Activated CD4-positive, alpha-beta T cell treated with anti-CD3 and anti-CD28 coated beads for 24 hours (primary cell): ENCODE results near the gene CWH43.
"Not testable (repeated sequence)": the region's sequence is repeated elsewhere in the genome, so short reads cannot be mapped to it uniquely, and the experiment has no call there.

ENCODE experiments used
- DNase-seq, 2 donors: peaks; one replicate each; pipeline ENCODE4 v3.0.0-alpha.2; 2020; ENCODE audit warnings: low read depth in 2 of 2

Gene CWH43

DNA sequence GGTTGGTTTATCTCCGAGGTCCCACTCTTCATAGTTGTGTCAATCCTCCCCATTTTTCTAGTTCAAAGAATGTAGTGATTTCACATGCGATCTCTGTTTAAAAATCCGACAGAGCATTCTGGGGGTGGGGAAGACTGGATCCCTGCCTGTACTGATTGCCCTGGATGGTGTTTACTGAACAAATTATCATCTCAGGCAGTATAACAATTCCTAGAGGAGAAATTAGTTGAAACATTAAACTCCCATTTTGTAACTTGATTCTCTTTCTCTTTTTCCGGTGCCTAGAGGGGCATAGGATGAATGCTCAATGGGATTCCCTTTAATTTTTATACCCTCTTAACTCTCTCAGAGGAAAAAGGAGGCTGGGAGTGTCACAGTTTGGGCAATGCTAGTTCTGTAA, 10.0 kb upstream of the CWH43 start:
- no peak for DNase-seq

- no peak for DNase-seq
Measured at GRCh38 chr4:48979914-48980579, 6.0 kb upstream of the CWH43 start.

DNA sequence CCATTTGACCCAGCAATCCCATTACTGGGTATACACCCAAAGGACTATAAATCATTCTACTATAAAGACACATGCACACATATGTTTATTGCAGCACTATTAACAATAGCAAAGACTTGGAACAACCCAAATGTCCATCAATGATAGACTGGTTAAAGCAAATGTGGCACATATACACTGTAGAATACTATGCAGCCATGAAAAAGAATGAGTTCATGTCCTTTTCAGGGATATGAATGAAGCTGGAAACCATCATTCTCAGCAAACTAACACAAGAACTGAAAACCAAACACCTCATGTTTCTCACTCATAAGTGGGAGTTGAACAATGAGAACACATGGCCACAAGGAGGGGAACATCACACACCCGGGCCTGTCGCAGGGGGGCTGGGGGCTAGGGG, 2.1 kb upstream of the CWH43 start:
- not testable (repeated sequence) for DNase-seq

GRCh38 chr4:48985602-48985975, 486 bp upstream of the CWH43 start:
- DNase-seq, result no peak

DNA sequence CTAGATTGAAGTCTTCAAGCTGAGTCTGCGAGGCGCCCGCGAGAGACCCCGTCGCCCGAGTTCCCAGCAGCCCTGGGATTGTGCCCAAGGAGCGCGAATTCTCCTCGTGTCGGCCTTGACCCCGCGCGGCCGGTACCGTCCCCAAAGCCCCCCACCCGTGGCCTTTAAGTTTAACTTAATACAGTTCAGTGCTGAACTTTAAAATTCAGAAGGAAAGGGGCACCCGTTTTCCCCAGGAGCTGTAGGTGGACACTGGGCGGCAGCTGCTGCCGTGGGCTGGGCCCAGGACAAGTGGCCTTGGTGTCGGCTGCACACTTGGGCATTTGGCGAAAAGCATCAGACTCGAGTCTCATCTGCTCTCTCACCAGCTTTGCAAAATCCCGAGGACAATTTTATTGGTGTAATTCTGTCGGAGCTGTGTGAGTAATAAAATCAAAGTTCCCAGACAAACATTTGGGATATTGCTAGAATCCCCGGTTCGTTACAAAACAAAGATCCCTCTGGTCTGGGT, 634 bp downstream of the CWH43 start:
- DNase-seq, result no peak

- no peak for DNase-seq
Measured at GRCh38 chr4:48989461-48990203, 3.6 kb downstream of the CWH43 start.

DNA sequence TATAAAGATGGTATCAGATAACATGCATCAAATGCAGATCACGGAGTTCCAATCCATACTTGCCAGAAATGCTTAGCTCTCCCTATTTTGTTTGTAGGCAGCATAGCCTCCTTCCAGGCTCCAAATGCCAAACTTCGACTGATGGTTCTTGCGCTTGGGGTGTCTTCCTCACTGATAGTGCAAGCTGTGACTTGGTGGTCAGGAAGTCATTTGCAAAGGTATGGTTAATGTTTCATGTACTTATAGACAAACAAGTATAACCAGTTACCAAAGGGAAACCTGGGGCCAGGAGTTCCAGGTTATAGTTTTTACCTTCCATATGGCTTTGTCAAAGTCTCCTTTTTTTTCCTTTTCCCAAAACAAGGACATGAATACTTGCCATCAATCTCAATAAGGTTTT, 5.3 kb downstream of the CWH43 start:
- DNase-seq, result no peak

- no peak for DNase-seq
Measured at GRCh38 chr4:48997962-48998361, 11.9 kb downstream of the CWH43 start.

DNA sequence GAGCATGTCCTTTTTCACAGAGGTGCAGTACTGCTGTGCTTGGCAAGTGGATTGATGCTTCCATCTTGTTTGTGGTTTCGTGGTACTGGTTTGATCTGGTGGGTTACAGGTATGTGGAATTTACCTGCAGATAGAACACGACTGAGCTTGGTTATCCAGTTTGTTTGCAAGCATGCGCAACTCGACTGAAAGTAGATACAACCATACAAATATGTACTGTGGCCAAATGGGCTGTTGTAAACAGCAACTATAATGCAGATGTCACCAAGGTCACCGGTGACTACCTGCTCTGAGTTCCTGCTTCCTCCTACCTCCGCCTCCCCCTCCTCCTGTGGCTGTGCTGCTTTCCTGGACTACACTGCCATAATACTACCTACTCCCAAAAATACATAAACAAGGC, 12.4 kb downstream of the CWH43 start:
- no peak for DNase-seq

GRCh38 chr4:49000806-49001205, 14.7 kb downstream of the CWH43 start:
- DNase-seq, result no peak

DNA sequence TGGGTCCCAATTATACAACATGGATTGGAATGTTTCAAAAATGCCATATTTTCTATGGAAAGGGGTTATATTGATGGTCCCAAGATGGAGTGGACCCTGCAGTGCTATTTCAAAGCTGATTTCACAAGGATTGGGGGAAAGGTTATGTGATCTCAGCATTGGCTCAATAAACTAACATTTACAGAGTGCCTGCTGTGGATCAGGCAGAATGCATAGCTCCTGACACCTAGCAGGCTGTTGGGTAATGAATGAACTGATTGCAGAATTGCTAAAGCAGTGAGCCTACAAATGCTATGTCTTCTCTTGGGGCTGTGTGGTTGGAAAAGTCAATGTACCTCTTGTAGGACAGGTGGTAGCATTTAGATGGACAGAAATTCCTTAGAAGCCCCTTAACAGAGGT, 16.9 kb downstream of the CWH43 start:
- DNase-seq, result no peak

- no peak for DNase-seq
Measured at GRCh38 chr4:49018718-49019295, 32.7 kb downstream of the CWH43 start.

DNA sequence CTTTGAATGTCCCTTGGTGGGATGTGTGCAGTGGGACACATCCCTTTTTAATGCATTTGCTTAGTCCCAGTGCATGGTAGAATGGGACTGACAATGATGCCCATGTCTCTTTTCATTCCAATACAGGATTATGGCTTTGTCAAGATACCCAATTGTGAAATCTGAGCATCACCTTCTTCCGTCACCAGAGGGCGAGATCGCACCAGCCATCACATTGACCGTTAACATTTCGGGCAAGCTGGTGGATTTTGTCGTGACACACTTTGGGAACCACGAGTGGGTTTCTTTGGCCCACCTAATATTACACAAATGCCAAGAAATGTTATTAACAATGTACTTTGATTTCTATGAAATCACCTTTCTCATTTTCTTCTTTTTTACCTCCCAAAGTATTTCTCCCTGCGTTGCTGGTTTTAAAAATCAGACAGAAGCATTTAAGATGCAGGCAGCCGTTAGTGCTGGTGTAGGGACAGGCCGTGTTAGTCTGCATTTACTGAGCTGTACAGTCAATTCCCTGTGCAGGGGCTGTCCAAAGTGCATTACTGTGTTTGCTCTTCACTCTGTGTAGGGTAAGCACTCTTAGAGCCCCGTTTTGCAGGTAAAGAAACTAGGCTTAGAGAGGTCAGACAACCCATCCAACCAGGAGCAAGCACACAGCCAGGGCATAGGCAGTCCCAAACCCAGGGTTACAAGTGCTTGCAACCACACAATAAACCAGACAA, 46.5 kb downstream of the CWH43 start:
- DNase-seq, result no peak

DNA sequence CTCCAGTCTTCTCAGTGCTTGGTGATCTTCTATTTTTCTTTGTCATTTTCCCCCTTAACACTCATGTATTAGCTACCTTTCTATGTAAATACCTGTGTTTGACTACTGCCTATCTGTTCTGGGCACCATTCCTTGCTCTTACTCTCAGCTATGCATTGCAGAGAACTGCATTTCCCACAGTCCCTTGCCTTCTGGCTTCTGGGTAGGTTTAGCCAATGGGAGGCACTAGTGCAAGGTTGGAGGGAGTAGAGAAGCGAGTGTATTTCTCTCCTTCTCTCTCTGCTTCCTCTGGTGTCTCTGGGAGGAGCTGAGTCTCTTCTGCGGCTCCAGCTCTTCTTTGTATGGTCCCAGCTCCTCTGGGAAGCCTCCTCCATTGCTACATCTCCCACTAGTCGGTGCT, 50.5 kb downstream of the CWH43 start:
- no peak for DNase-seq

DNA sequence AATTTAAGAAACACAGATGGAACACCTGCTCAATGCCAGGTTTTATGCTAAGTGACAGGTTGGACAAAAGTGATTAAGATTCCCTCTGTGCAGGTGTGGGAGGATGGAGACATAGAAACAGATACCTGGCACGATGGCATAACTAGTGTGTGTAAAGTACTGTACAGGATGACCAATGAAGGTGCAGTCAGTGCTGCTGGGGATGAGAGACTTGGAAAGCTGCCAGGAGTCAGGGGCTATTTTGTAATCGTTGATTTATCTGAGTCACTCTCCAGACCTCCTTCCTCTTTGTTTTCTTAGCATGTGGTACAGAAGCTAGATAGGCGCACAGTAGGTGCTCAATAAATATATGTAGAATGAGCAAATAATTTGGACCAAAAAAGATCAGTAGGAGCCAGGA, 58.2 kb downstream of the CWH43 start:
- no peak for DNase-seq

DNA sequence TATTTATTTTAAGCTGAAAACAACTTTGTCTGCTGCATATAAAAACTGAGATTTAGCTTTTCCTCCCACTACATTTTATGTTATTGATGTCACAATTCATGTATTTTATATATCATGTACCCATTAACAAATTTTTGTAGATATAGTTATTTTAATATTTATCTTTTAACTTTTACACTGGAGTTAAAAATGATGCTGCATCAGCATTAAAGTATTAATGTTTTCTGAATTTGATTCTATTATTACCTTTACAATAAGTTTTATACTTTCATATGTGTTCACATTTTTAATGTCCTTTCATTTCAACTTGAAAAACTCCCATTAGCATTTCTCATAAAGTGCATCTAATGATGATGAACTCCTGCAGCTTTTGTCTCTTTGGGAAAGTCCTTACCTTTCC, 72.2 kb downstream of the CWH43 start:
- no peak for DNase-seq

DNA sequence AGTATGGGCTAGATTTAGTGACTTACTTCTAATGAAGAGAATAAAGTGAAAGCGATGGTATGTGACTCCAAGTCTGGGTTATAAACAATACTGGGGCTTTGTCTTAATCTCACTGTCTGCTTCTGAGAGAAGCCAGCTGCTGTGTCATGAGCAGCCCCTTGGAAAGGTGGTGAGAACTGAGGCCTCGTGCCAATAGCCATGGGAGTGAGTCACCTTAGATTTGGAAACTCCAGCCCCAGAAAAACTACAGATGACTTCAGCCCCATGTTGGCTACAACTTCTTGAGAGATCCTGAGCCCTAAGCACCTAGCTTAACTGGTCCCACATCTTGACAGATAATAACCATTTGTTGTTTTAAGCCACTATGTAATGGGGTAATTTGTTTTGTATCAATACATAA, 77.6 kb downstream of the CWH43 start:
- DNase-seq, result no peak

DNA sequence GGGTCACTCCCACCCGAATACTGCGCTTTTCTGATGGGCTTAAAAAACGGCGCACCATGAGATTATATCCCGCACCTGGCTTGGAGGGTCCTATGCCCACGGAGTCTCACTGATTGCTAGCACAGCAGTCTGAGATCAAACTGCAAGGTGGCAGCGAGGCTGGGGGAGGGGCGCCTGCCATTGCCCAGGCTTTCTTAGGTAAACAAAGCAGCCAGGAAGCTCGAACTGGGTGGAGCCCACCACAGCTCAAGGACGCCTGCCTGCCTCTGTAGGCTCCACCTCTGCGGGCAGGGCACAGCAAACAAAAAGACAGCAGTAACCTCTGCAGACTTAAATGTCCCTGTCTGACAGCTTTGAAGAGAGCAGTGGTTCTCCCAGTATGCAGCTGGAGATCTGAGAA, 86.1 kb downstream of the CWH43 start:
- DNase-seq, result not testable (repeated sequence)

DNA sequence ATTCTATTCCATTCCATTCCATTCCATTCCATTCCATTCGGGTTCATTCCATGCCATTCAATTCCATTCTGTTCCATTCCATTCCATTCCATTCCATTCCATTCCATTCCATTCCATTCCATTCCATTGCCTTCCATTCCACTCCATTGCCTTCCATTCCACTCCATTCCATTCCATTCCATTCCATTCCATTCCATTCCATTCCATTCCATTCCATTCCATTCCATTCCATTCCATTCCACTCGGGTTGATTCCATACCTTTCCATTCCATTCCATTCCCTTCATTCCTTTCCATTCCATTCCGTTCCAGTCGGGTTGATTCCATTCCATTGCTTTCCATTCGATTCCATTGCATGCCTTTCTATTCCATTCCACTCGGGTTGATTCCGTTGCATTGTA, 105.8 kb downstream of the CWH43 start:
- DNase-seq, result not testable (repeated sequence)

DNA sequence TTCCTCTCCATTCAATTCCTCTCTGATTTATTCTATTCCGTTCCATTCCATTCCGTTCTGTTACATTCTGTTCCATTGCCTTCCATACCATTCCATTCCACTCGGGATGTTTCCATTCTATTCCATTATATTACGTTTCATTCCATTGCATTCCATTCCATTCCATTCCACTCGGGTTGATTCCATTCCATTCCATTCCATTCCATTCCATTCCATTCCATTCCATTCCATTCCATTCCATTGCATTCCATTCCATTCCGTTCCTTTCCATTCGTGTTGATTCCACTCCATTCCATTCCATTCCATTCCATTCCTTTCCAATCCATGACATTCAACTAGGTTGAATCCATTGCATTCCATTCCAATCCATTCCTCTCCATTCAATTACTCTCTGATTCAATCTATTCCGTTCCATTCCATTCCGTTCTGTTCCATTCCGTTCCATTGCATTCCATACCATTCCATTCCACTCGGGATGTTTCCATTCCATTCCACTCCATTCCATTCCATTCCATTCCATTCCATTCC, 106.6 kb downstream of the CWH43 start:
- not testable (repeated sequence) for DNase-seq

- not testable (repeated sequence) for DNase-seq
Measured at GRCh38 chr4:49096215-49096614, 110.1 kb downstream of the CWH43 start.

- DNase-seq, result not testable (repeated sequence)
Measured at GRCh38 chr4:49096627-49097026, 110.6 kb downstream of the CWH43 start.
